ENCODE measurements around the gene STK33.

DNA sequence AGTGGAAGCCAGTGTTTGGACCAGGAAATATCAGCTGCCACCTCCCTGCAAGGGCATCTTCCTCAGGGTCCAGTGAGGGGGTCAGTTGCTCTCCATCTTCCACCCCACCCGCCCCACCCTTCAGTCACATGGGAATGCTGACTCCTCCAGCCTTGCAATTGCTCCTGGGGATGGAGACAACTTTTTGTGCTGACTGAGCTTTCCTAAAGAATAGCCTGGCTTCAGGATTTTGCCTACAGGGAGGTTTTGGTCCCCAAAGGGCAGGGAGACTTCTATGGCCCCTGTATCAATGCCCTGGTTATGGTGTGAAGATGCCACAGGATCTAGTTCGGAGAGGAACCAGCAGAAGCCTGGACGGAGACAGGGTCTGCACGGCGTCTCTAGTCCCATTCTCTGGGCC is 206.3 kb downstream of the STK33 start:
- TF ChIP-seq, protein P1, sequence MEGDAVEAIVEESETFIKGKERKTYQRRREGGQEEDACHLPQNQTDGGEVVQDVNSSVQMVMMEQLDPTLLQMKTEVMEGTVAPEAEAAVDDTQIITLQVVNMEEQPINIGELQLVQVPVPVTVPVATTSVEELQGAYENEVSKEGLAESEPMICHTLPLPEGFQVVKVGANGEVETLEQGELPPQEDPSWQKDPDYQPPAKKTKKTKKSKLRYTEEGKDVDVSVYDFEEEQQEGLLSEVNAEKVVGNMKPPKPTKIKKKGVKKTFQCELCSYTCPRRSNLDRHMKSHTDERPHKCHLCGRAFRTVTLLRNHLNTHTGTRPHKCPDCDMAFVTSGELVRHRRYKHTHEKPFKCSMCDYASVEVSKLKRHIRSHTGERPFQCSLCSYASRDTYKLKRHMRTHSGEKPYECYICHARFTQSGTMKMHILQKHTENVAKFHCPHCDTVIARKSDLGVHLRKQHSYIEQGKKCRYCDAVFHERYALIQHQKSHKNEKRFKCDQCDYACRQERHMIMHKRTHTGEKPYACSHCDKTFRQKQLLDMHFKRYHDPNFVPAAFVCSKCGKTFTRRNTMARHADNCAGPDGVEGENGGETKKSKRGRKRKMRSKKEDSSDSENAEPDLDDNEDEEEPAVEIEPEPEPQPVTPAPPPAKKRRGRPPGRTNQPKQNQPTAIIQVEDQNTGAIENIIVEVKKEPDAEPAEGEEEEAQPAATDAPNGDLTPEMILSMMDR (IDR thresholded peaks at IDR 0.05): no peak
- TF ChIP-seq POLR2AphosphoS5 (IDR thresholded peaks at IDR 0.05; ENCODE audit: insufficient read depth in 1 of 2, low read depth in 1 of 2): no peak

All from vagina (tissue), 2 donors.